ENCODE measurements around the gene MYORG.
"Not testable (repeated sequence)": the region's sequence is repeated elsewhere in the genome, so short reads cannot be mapped to it uniquely, and the experiment has no call there.

The MYORG gene

DNA sequence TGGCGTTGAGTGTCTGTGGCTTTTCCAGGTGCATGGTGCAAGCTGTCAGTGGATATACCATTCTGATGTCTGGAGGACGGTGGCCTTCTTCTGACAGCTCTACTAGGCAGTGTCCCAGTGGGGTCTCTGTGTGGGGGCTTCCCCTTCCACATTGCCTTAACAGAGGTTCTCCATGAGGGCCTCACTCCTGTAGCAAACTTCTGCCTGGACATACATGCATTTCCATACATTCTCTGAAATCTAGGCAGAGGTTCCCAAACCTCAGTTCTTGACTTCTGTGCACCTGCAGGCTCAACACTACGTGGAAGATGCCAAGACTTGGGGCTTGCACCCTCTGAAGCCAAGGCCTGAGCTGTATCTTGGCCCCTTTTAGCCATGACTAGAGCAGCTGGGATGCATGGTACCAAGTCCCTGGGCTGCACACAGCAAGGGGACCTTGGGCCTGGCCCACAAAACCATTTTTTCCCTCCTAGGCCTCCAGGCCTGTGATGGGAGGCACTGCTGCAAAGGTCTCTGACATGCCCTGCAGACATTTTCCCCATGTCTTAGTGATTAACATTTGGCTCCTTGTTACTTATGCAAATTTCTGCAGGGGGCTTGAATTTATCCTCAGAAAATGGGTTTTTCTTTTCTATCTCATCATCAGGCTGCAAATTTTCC is 8.8 kb downstream of the MYORG start:
- not testable (repeated sequence) for H3K9ac ChIP-seq (ENCODE audit: low read depth, low read length); H3K36me3 ChIP-seq (ENCODE audit: insufficient read depth, low read length); H3K9me3 ChIP-seq (ENCODE audit: control insufficient read depth, insufficient read depth, low read length)
- peaks cover 20% of the 10 kb centered on the region for H3K4me1 ChIP-seq (ENCODE audit: insufficient read depth, low read length)

DNA sequence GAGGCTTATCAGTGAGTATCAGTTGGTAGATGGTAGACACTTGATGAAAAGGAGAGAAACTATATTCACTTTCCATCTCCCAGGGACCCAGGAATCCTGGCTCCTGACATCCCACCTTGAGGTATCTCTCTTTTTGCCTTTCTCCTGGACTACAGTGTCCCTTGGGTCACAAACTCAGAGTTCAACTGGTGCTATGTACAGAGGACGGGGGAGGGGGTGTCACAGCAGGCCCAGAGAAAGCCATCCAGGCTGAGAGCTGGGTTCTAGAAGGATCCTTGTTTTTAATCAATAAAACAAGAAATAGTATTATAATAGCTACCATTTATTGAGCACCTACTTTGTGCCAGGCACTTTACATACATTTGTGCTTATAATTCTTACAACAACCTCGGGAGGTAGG is 10.3 kb downstream of the MYORG start:
- Histone ChIP-seq H3K9ac (ENCODE audit: low read depth, low read length) (no peak overlapping the region), H3K4me1 (ENCODE audit: insufficient read depth, low read length) (peaks cover 23% of the 10 kb centered on the region), H3K9me3 (ENCODE audit: control insufficient read depth, insufficient read depth, low read length) (no peaks in the 10 kb centered on the region), H3K36me3 (ENCODE audit: insufficient read depth, low read length) (no peaks in the 10 kb centered on the region)

DNA sequence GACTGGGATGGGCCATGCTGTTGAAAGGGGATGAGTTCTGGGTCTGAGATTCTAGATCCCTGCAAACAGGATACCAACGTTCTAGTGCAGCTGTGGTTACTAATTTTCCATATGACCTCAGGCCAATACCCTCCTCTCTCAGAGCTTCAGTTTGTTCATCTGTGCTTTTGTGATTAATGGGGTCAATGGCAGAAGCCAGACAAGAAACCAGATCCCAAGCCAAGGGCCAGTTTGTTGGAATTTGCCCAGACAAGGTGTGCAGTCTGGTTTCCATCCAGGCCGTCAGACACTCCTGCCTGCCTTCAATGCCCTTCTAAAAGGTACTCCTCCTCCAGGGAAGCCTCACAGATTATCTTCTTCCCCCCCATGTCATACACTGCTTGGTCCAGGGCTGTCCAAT is 11.4 kb downstream of the MYORG start:
- H3K4me1 ChIP-seq (ENCODE audit: insufficient read depth, low read length), result peaks cover 23% of the 10 kb centered on the region
- no peaks in the 10 kb centered on the region for H3K36me3 ChIP-seq (ENCODE audit: insufficient read depth, low read length)
- H3K9me3 ChIP-seq (ENCODE audit: control insufficient read depth, insufficient read depth, low read length), result no peaks in the 10 kb centered on the region
- H3K9ac ChIP-seq (ENCODE audit: low read depth, low read length), result no peak overlapping the region

DNA sequence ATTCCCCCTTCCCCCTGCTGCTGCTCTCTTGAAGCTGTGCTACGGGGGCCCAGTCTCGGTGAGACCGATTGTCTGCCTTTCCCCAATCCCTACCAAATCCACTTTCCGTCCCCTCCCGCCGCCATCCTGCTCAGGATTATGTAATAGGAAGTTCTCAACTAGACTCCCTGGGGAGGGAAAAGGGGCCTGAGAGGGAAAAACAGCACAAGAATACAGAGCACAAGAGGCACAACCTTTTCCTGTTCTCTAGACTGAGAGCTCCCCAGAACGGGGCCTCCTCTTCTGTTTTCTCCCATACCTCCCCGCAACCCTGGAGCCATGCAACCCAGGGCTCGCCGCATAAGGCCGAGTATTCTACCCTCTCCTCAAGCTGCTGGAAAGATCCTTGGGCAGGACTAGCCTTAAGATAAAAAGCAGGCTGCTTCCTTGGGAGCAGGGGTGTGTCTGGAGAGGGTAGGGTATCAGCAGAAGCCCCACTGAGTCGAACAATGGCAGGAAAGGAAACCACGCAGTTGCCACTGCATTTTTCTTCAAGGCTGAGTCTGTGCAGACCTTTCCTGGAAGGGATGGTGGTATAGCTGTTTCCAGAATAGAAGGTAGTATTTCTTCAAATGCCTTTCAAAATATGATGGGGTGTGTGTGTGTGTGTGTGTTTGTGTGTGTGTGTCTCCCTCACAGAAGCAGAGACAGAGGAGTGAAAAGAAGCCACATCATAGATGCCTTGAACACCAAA is 12.9 kb downstream of the MYORG start:
- no peaks in the 10 kb centered on the region for H3K9me3 ChIP-seq (ENCODE audit: control insufficient read depth, insufficient read depth, low read length)
- no peaks in the 10 kb centered on the region for H3K36me3 ChIP-seq (ENCODE audit: insufficient read depth, low read length)
- peaks cover 23% of the 10 kb centered on the region for H3K4me1 ChIP-seq (ENCODE audit: insufficient read depth, low read length)
- peak overlapping the region; percentile 37; the same call in 1 of the 2 replicates for H3K9ac ChIP-seq (ENCODE audit: low read depth, low read length)

DNA sequence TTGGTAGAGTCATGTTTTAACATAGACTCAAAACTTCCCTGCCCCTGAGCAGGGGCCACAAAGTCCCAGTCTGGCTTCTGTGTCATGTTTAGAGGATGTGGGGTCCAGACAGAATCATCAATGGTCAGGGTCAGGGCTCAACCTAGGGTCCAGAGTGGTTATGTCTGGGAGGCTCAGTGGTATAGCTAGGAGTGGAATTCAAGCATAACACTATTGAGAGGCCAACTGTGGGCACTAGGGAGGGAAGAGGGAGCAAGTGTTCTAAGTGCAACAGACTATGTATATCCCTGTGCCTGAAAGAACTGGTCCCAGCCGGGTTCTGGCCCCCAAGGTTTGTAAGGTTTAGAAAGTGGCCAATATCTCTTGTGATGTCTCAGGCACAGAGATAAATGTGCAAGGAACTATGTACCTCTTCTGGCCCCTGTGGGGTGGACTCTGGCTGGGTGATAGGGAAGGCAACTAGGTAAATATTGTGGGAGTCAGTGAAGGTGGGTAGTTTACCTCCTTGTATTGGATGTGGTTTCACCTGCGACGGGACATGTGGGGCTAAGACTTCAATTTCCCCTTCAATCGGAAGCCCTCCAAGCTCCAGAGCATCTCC is 14.0 kb downstream of the MYORG start:
- Histone ChIP-seq H3K9ac (ENCODE audit: low read depth, low read length) (no peak overlapping the region), H3K4me1 (ENCODE audit: insufficient read depth, low read length) (peaks cover 23% of the 10 kb centered on the region), H3K9me3 (ENCODE audit: control insufficient read depth, insufficient read depth, low read length) (no peaks in the 10 kb centered on the region), H3K36me3 (ENCODE audit: insufficient read depth, low read length) (no peaks in the 10 kb centered on the region)

DNA sequence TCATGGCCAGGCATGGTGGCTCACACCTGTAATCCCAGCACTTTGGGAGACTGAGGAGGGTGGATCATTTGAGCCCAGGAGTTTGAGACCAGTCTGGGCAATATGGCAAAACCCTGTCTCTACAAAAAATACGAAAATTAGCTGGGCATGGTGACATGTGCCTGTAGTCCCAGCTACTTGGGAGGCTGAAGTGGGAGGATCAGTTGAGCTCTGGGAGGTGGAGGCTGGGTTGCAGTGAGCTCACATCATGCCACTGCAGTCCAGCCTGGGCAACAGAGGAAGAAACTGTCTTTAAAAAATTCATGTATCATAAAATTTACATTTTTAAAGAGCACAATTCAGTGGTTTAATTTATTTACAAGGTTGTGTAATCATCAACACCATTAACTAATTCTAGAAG is 23.7 kb downstream of the MYORG start:
- H3K36me3 ChIP-seq (ENCODE audit: insufficient read depth, low read length); H3K4me1 ChIP-seq (ENCODE audit: insufficient read depth, low read length); H3K9ac ChIP-seq (ENCODE audit: low read depth, low read length); H3K9me3 ChIP-seq (ENCODE audit: control insufficient read depth, insufficient read depth, low read length): not testable (repeated sequence)

DNA sequence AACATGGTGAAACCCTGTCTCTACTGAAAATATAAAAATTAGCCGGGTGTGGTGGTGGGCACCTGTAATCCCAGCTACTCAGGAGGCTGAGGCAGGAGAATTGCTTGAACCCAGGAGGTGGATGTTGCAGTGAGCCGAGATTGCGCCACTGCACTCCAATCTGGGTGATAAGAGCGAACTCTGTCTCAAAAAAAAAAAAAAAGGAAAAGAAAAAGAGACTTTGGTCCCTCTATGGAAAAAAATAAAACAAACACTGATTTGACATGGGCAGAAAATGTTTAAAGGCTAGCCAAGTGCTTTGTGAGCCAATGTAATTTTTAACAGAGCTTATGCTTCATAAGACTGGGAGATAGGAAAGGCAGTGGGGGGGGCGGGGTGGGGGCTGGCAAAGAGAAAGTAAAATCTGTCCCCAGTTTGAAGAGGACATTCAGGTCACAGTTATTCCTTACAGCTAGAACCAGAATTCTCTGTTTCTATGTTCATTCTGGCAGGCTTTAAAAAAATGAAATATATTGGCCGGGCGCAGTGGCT is 24.5 kb downstream of the MYORG start:
- H3K9ac ChIP-seq (ENCODE audit: low read depth, low read length); H3K36me3 ChIP-seq (ENCODE audit: insufficient read depth, low read length); H3K9me3 ChIP-seq (ENCODE audit: control insufficient read depth, insufficient read depth, low read length); H3K4me1 ChIP-seq (ENCODE audit: insufficient read depth, low read length): not testable (repeated sequence)

DNA sequence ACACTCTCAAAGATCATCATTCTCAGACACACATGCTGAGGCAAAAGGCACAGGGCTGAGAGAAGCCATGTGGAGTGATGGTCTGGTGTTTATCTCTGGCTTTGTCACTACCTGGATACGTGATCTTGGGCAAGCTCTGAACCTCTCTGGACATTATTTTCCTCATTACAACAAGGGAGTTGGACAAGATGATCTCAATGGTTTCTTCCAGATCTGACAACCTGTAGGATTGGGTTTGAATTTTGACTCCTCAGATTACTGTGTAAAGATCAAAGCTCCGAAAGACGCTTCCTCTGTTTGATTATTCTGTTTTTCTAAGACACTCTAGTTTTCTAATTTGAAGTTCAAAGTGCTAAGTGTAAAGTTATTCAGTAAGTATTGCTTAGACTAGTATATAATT is 27.4 kb downstream of the MYORG start:
- H3K9ac ChIP-seq (ENCODE audit: low read depth, low read length), result no peak overlapping the region
- H3K4me1 ChIP-seq (ENCODE audit: insufficient read depth, low read length), result no peaks in the 10 kb centered on the region
- H3K36me3 ChIP-seq (ENCODE audit: insufficient read depth, low read length), result no peaks in the 10 kb centered on the region
- H3K9me3 ChIP-seq (ENCODE audit: control insufficient read depth, insufficient read depth, low read length), result no peaks in the 10 kb centered on the region

DNA sequence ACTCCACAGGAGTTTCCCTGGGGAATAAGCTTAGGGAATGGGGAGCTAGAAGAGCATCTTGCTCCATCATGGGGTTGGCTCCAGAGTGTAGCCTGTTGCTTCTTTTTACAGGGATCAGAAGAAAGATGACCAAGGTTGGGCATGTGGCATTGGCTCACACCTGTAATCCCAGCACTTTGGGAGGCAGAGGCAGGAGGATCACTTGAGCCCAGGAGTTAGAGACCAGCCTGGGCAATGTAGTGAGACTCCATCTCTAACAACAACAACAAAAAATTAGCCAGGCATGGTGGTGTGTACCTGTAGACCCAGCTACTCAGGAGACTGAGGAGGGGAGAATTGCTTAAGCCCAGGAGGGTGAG is 28.9 kb downstream of the MYORG start:
- H3K9ac ChIP-seq (ENCODE audit: low read depth, low read length), result no peak overlapping the region
- no peaks in the 10 kb centered on the region for H3K9me3 ChIP-seq (ENCODE audit: control insufficient read depth, insufficient read depth, low read length)
- H3K4me1 ChIP-seq (ENCODE audit: insufficient read depth, low read length), result no peaks in the 10 kb centered on the region
- H3K36me3 ChIP-seq (ENCODE audit: insufficient read depth, low read length), result no peaks in the 10 kb centered on the region

DNA sequence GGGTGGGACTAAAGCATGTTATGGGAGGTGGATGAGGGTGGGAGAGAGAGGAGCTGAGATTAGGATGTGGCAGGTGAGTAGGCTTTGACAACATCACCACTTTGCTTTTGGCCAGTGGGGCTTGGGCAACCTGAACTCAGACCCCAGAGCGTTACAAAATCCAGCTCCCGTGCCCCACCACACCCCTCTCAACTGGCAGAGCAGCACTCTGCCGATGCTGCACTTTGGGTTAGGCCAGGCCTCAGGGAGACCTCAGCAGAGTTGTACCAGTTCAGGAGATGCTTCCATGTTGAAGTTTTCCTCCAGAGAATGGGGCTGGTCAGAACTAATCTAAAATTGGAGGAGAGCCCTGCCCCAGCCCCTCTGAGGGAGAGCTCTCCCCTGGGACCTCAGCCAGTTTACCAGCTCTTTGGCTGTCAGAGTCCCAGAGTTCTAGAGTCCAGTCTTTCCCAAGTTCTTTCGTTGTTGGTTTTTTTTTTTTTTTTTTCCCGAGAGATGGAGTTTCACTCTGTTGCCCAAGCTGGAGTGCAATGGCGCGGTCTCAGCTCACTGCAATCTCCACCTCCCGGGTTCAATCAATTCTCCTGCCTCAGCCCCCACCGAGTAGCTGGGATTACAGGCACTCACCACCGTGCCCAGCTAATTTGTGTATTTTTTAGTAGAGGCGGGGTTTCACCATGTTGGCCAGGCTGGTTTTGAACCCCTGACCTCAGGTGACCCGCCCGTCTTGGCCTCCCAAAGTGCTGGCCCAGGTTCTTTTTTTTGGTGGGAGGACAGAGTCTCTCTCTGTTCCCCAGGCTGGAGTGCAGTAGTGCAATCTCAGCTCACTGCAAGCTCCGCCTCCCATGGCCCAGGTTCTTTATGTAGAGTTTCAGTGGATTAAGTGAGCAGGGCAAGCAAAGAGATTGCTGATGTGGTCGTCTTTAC is 29.6 kb downstream of the MYORG start:
- Histone ChIP-seq H3K4me1 (ENCODE audit: insufficient read depth, low read length) (no peaks in the 10 kb centered on the region), H3K36me3 (ENCODE audit: insufficient read depth, low read length) (no peaks in the 10 kb centered on the region), H3K9me3 (ENCODE audit: control insufficient read depth, insufficient read depth, low read length) (no peaks in the 10 kb centered on the region), H3K9ac (ENCODE audit: low read depth, low read length) (no peak overlapping the region)

DNA sequence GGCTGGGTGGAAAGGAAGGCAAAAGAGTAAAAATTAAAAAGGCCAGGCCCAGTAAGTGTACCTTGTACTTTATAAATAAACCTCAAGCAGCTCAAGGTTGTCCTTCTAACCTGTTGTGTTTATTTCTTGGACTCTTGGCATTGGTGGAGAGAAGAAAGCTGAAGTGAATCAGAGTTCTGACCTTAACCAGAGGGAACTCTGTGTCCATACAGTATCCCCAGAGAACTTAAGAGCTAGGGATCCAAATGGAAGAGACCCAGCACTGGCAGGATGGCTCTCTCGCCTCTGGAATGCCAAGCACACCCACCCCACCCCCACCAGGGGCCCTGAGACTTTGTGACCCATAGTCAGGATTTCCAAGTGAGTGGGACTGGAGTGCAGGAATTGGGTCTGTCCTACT is 33.1 kb downstream of the MYORG start:
- H3K9me3 ChIP-seq (ENCODE audit: control insufficient read depth, insufficient read depth, low read length), result no peaks in the 10 kb centered on the region
- peaks cover 6% of the 10 kb centered on the region; the same call in 1 of the 2 replicates for H3K36me3 ChIP-seq (ENCODE audit: insufficient read depth, low read length)
- no peaks in the 10 kb centered on the region for H3K4me1 ChIP-seq (ENCODE audit: insufficient read depth, low read length)
- H3K9ac ChIP-seq (ENCODE audit: low read depth, low read length), result no peak overlapping the region

DNA sequence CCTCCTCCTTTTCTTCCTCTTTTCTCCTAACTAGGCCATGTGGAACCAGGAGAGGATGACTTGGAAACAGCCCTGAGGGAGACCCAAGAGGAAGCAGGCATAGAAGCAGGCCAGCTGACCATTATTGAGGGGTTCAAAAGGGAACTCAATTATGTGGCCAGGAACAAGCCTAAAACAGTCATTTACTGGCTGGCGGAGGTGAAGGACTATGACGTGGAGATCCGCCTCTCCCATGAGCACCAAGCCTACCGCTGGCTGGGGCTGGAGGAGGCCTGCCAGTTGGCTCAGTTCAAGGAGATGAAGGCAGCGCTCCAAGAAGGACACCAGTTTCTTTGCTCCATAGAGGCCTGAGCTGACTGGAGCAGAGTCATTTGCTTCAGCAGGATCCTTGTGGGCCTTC is 33.6 kb downstream of the MYORG start:
- no peak overlapping the region for H3K9ac ChIP-seq (ENCODE audit: low read depth, low read length)
- no peaks in the 10 kb centered on the region for H3K4me1 ChIP-seq (ENCODE audit: insufficient read depth, low read length)
- H3K9me3 ChIP-seq (ENCODE audit: control insufficient read depth, insufficient read depth, low read length), result no peaks in the 10 kb centered on the region
- H3K36me3 ChIP-seq (ENCODE audit: insufficient read depth, low read length), result peaks cover 6% of the 10 kb centered on the region; the same call in 1 of the 2 replicates

DNA sequence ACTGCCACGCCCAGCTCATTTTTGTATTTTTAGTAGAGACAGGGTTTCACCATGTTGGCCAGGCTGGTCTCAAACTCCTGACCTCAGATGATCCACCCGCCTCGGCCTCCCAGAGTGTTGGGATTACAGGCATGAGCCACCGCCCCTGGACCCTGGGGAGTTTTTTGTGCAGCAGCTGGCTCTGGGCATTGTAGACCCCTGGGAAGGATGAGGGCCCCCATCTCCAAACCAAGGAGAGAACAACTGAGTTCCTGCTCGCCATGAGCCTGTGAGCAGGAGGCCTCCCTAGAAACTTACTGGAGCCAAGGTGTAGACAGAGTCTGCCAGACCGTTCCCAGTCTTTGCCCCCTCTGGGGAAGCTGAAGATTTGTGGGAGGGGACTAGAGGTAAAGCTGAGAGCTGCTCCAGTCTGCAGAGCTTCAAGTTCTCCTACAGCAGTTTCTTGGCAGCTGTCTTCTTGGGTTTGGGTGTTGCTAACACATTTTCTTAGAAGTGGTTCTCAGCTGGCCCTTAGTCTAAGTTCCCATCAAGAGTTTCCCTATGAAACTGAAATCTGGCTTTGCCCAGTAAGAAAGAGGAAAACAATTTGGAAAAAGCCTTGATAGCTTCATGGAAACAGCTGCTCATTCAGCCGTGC is 34.9 kb downstream of the MYORG start:
- Histone ChIP-seq H3K9me3 (ENCODE audit: control insufficient read depth, insufficient read depth, low read length) (no peaks in the 10 kb centered on the region), H3K4me1 (ENCODE audit: insufficient read depth, low read length) (no peaks in the 10 kb centered on the region), H3K36me3 (ENCODE audit: insufficient read depth, low read length) (peaks cover 6% of the 10 kb centered on the region; the same call in 1 of the 2 replicates), H3K9ac (ENCODE audit: low read depth, low read length) (no peak overlapping the region)

Data from ES-I3 (cell line).